ENCODE data around the gene LRRC19. TPM values are rescaled to one million over a fixed set of nuclear protein-coding genes. Genes with fewer than 3 reads are reported as not detected.

Gene LRRC19
- total and polyA plus RNA-seq, 4 donors: 0.02 to 0.28 TPM; not detected in 2

- no peaks in the 10 kb centered on the region for H3K4me1 ChIP-seq (ENCODE audit: control insufficient read depth in 5 of 5, insufficient read depth in 5 of 5, low read length in 5 of 5)
- no peak overlapping the region for H3K27ac ChIP-seq (ENCODE audit: low read depth in 1 of 2, low read length in 1 of 2)
- H3K27me3 ChIP-seq (ENCODE audit: control insufficient read depth in 3 of 3, insufficient read depth in 3 of 3, low read length in 2 of 3): no peaks in the 10 kb centered on the region
- H3K36me3 ChIP-seq (ENCODE audit: control insufficient read depth in 4 of 4, insufficient read depth in 4 of 4, low read length in 4 of 4): peaks cover 0 to 8% (median 5%) of the 10 kb centered on the region in 4 donors
- no peak for DNase-seq
- TF ChIP-seq CTCF (IDR thresholded peaks at IDR 0.05; ENCODE audit: control extremely low read depth, extremely low read depth): no peak
- no peak for ATAC-seq (ENCODE audit: insufficient read depth, low FRiP score)
- H3K4me3 ChIP-seq: no peak overlapping the region
- H3K9me3 ChIP-seq (ENCODE audit: control insufficient read depth in 4 of 4, insufficient read depth in 3 of 4, low read length in 3 of 4): no peaks in the 10 kb centered on the region
- no peak overlapping the region for H3K9ac ChIP-seq (ENCODE audit: insufficient read depth in 1 of 2, low read length in 2 of 2)
Observed at GRCh38 chr9:27041746-27042145, 36.3 kb upstream of the LRRC19 start.

- H3K4me1 ChIP-seq (ENCODE audit: control insufficient read depth in 5 of 5, insufficient read depth in 5 of 5, low read length in 5 of 5): no peaks in the 10 kb centered on the region
- 73 to 94% methylated on average over 2 of the region's 2 CpGs for WGBS, 2 donors
- peaks cover 0 to 10% (median 5%) of the 10 kb centered on the region in 4 donors for H3K36me3 ChIP-seq (ENCODE audit: control insufficient read depth in 4 of 4, insufficient read depth in 4 of 4, low read length in 4 of 4)
- H3K4me3 ChIP-seq: no peak overlapping the region
- H3K9me3 ChIP-seq (ENCODE audit: control insufficient read depth in 4 of 4, insufficient read depth in 3 of 4, low read length in 3 of 4): no peaks in the 10 kb centered on the region
- TF ChIP-seq CTCF (IDR thresholded peaks at IDR 0.05; ENCODE audit: control extremely low read depth, extremely low read depth): no peak
- H3K27me3 ChIP-seq (ENCODE audit: control insufficient read depth in 3 of 3, insufficient read depth in 3 of 3, low read length in 2 of 3): no peaks in the 10 kb centered on the region
- no peak overlapping the region for H3K9ac ChIP-seq (ENCODE audit: insufficient read depth in 1 of 2, low read length in 2 of 2)
- H3K27ac ChIP-seq (ENCODE audit: low read depth in 1 of 2, low read length in 1 of 2): no peak overlapping the region
- no peak for DNase-seq
- ATAC-seq (ENCODE audit: insufficient read depth, low FRiP score): no peak
Observed at GRCh38 chr9:27037499-27037898, 32.0 kb upstream of the LRRC19 start.

GRCh38 chr9:27033815-27034403, 28.4 kb upstream of the LRRC19 start:
- no peaks in the 10 kb centered on the region for H3K9me3 ChIP-seq (ENCODE audit: control insufficient read depth in 4 of 4, insufficient read depth in 3 of 4, low read length in 3 of 4)
- no peak overlapping the region for H3K9ac ChIP-seq (ENCODE audit: insufficient read depth in 1 of 2, low read length in 2 of 2)
- 9 to 10% methylated on average over 4 of the region's 4 CpGs for WGBS, 2 donors
- no peak overlapping the region for H3K4me3 ChIP-seq
- ATAC-seq (ENCODE audit: insufficient read depth, low FRiP score): peak; percentile 73
- H3K27ac ChIP-seq (ENCODE audit: low read depth in 1 of 2, low read length in 1 of 2): no peak overlapping the region
- no peaks in the 10 kb centered on the region for H3K4me1 ChIP-seq (ENCODE audit: control insufficient read depth in 5 of 5, insufficient read depth in 5 of 5, low read length in 5 of 5)
- peak; percentile 60 for TF ChIP-seq CTCF (IDR thresholded peaks at IDR 0.05; ENCODE audit: control extremely low read depth, extremely low read depth)
- H3K27me3 ChIP-seq (ENCODE audit: control insufficient read depth in 3 of 3, insufficient read depth in 3 of 3, low read length in 2 of 3): no peaks in the 10 kb centered on the region
- peaks cover 0 to 11% (median 5%) of the 10 kb centered on the region in 4 donors for H3K36me3 ChIP-seq (ENCODE audit: control insufficient read depth in 4 of 4, insufficient read depth in 4 of 4, low read length in 4 of 4)
- DNase-seq: peak; percentile 41 to 65 (median 63)

GRCh38 chr9:27029186-27029585, 23.7 kb upstream of the LRRC19 start:
- ATAC-seq (ENCODE audit: insufficient read depth, low FRiP score): no peak

More at GRCh38 chr9:27029186-27029585, 23.7 kb upstream of the LRRC19 start:
- Histone ChIP-seq H3K27me3 (ENCODE audit: control insufficient read depth in 3 of 3, insufficient read depth in 3 of 3, low read length in 2 of 3) (no peaks in the 10 kb centered on the region), H3K36me3 (ENCODE audit: control insufficient read depth in 4 of 4, insufficient read depth in 4 of 4, low read length in 4 of 4) (peaks cover 0 to 15% (median 6%) of the 10 kb centered on the region in 4 donors), H3K4me1 (ENCODE audit: control insufficient read depth in 5 of 5, insufficient read depth in 5 of 5, low read length in 5 of 5) (no peaks in the 10 kb centered on the region), H3K27ac (ENCODE audit: low read depth in 1 of 2, low read length in 1 of 2) (no peak overlapping the region), H3K4me3 (no peak overlapping the region), H3K9me3 (ENCODE audit: control insufficient read depth in 4 of 4, insufficient read depth in 3 of 4, low read length in 3 of 4) (peaks cover 0 to 3% (median 0%) of the 10 kb centered on the region in 4 donors), H3K9ac (ENCODE audit: insufficient read depth in 1 of 2, low read length in 2 of 2) (no peak overlapping the region)
- no peak for DNase-seq
- WGBS, 2 donors: 72 to 77% methylated on average over 7 of the region's 7 CpGs
- TF ChIP-seq CTCF (IDR thresholded peaks at IDR 0.05; ENCODE audit: control extremely low read depth, extremely low read depth): no peak

Measured in lung (tissue), 12 donors.